Trophoblast cell (in vitro differentiated cells and primary cell): Measurements from ENCODE around the gene AGAP1.

Experiments used
- DNase-seq, 2 donors: peaks; one replicate each; pipeline ENCODE4 v3.0.0-alpha.2; 2016
- H2AFZ ChIP-seq: 2 replicates; pipeline ENCODE4 v1.6.1; 2013; ENCODE audit warnings: low read length, moderate library complexity, mild to moderate bottlenecking; ENCODE audit not compliant: insufficient read depth, poor library complexity
- H2AK5ac ChIP-seq: 2 replicates; pipeline ENCODE4 v1.6.1; 2013; ENCODE audit warnings: mild to moderate bottlenecking, low read length
- H2BK120ac ChIP-seq: 2 replicates; pipeline ENCODE4 v1.6.1; 2013; ENCODE audit warnings: low read length, mild to moderate bottlenecking, moderate library complexity; ENCODE audit not compliant: insufficient read depth, poor library complexity
- H2BK12ac ChIP-seq: 2 replicates; pipeline ENCODE4 v1.6.1; 2013; ENCODE audit warnings: mild to moderate bottlenecking, low read length, moderate library complexity
- H2BK5ac ChIP-seq: 2 replicates; pipeline ENCODE4 v1.6.1; 2013; ENCODE audit warnings: low read length, low read depth, moderate library complexity, mild to moderate bottlenecking; ENCODE audit not compliant: poor library complexity
- H3K14ac ChIP-seq: 2 replicates; pipeline ENCODE4 v1.6.1; 2013; ENCODE audit warnings: mild to moderate bottlenecking, low read length
- H3K18ac ChIP-seq: 2 replicates; pipeline ENCODE4 v1.6.1; 2013; ENCODE audit warnings: mild to moderate bottlenecking, low read length
- H3K23ac ChIP-seq: 2 replicates; pipeline ENCODE4 v1.6.1; 2013; ENCODE audit warnings: low read length
- H3K27ac ChIP-seq: 2 replicates; pipeline ENCODE4 v1.5.1; 2013; ENCODE audit warnings: low read depth, mild to moderate bottlenecking, inconsistent platforms, low read length, moderate library complexity
- H3K27me3 ChIP-seq: 2 replicates; pipeline ENCODE4 v1.6.1; 2013; ENCODE audit warnings: inconsistent platforms, mild to moderate bottlenecking, low read length, moderate library complexity; ENCODE audit not compliant: insufficient read depth
- H3K36me3 ChIP-seq, 2 experiments: 1 replicate in 1 of 2; 2 replicates in 1 of 2; pipeline ENCODE4 v1.6.1; 2013; ENCODE audit warnings: low read length in 2 of 2, mild to moderate bottlenecking in 2 of 2, moderate library complexity in 1 of 2; ENCODE audit not compliant: insufficient read depth in 2 of 2, control insufficient read depth in 1 of 2
- H3K4ac ChIP-seq: 2 replicates; pipeline ENCODE4 v1.6.1; 2013; ENCODE audit warnings: low read depth, mild to moderate bottlenecking, low read length, moderate library complexity
- H3K4me1 ChIP-seq, 2 experiments: 1 replicate in 1 of 2; 2 replicates in 1 of 2; pipeline ENCODE4 v1.6.1; 2013; ENCODE audit warnings: low read length in 2 of 2, mild to moderate bottlenecking in 2 of 2, moderate library complexity in 1 of 2; ENCODE audit not compliant: insufficient read depth in 2 of 2, control insufficient read depth in 1 of 2
- H3K4me2 ChIP-seq: 2 replicates; pipeline ENCODE4 v1.6.1; 2013; ENCODE audit warnings: inconsistent platforms, mild to moderate bottlenecking, low read length, moderate library complexity
- H3K4me3 ChIP-seq: 2 replicates; pipeline ENCODE4 v1.5.1; 2013; ENCODE audit warnings: mild to moderate bottlenecking, low read depth, low read length, inconsistent platforms
- H3K79me1 ChIP-seq: one replicate; pipeline ENCODE4 v1.6.1; 2013; ENCODE audit warnings: low read length
- H3K79me2 ChIP-seq: 2 replicates; pipeline ENCODE4 v1.6.1; 2013; ENCODE audit warnings: low read length, mild to moderate bottlenecking; ENCODE audit not compliant: control insufficient read depth, insufficient read depth, poor library complexity
- H3K9ac ChIP-seq: 2 replicates; pipeline ENCODE4 v1.6.1; 2013; ENCODE audit warnings: mild to moderate bottlenecking, low read length
- H3K9me3 ChIP-seq: 2 replicates; pipeline ENCODE4 v1.6.1; 2013; ENCODE audit warnings: low read depth, mild to moderate bottlenecking, control low read depth, inconsistent platforms, low read length; ENCODE audit not compliant: insufficient read depth
- H4K12ac ChIP-seq: 2 replicates; pipeline ENCODE4 v1.6.1; 2013; ENCODE audit warnings: low read depth, mild to moderate bottlenecking, low read length, moderate library complexity
- H4K8ac ChIP-seq: 2 replicates; pipeline ENCODE4 v1.6.1; 2013; ENCODE audit warnings: low read depth, mild to moderate bottlenecking, low read length, moderate library complexity
- H4K91ac ChIP-seq: one replicate; pipeline ENCODE4 v1.6.1; 2013; ENCODE audit warnings: low read depth, mild to moderate bottlenecking, low read length, moderate library complexity
- WGBS: extraction: QIAGEN DNeasy Blood & Tissue Kit; methylation state at CpG from one replicate; pipeline ENCODE4 v1.1.7; 2013; ENCODE audit warnings: missing lambda C conversion rate; ENCODE audit not compliant: insufficient read length, insufficient coverage; ENCODE audit errors: extremely low coverage; 5-methylcytosine and 5-hydroxymethylcytosine counted together

AGAP1 gene

DNA sequence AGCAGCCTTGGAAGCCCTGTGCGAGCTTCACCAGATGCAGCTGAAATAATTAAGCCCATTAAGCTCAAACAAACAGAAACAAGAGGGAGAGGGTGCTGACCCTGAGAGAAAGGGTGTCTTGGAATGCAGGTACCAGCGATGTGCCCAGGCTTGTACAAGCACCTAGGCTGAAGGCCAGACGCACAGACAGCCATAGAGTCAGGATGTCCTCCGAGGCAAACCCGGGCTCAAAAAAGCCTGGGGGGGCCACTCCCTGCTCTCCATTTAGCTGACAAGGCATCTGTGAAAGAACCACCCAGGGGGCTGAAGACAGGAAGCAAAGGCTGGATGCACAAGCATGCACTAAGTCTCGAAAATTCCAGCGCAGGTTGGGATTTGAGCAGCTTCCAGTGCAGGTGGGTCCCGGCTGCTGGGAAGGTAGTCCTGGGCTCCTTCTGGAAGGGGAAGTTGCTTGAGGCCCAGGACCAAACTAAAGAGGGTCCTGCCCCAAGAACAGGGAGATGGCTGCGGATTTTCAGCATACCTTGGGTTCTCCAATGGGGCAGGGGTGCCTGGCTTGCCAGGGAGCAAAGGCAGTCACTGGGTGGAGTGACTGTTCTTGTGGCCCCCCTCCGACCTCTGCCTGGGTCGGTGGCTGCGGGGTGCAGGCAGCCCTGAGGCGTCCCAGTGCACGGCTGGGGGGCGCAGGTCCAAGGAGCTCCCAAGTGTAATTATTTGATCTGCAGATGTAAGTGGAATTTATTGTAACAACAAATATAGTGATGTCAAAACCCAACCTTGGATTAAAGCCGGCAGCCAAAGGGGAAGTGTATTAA is 668.4 kb downstream of the AGAP1 start:
- H2BK12ac ChIP-seq = no peak overlapping the region
- no CpG with 5 or more reads among the region's 16 CpGs for WGBS
- no peak for DNase-seq
- H3K23ac ChIP-seq = no peak overlapping the region
- no peak overlapping the region for H4K12ac ChIP-seq
- no peaks in the 10 kb centered on the region for H3K36me3 ChIP-seq
- H3K18ac ChIP-seq = no peak overlapping the region
- H3K9me3 ChIP-seq = peaks cover 8% of the 10 kb centered on the region
- H3K27ac ChIP-seq = no peak overlapping the region
- no peak overlapping the region for H4K91ac ChIP-seq
- no peak overlapping the region for H2AFZ ChIP-seq
- H4K8ac ChIP-seq = no peak overlapping the region
- H2BK5ac ChIP-seq = no peak overlapping the region
- H3K14ac ChIP-seq = no peak overlapping the region
- H3K4ac ChIP-seq = no peak overlapping the region
- no peak overlapping the region for H2AK5ac ChIP-seq
- H3K79me2 ChIP-seq = no peaks in the 10 kb centered on the region
- no peak overlapping the region for H3K4me2 ChIP-seq
- H3K4me1 ChIP-seq = peaks cover 4 to 15% of the 10 kb centered on the region in 2 experiments
- no peak overlapping the region for H2BK120ac ChIP-seq
- no peak overlapping the region for H3K4me3 ChIP-seq
- H3K9ac ChIP-seq = no peak overlapping the region
- peaks cover 98% of the 10 kb centered on the region for H3K27me3 ChIP-seq
- H3K79me1 ChIP-seq = no peaks in the 10 kb centered on the region

DNA sequence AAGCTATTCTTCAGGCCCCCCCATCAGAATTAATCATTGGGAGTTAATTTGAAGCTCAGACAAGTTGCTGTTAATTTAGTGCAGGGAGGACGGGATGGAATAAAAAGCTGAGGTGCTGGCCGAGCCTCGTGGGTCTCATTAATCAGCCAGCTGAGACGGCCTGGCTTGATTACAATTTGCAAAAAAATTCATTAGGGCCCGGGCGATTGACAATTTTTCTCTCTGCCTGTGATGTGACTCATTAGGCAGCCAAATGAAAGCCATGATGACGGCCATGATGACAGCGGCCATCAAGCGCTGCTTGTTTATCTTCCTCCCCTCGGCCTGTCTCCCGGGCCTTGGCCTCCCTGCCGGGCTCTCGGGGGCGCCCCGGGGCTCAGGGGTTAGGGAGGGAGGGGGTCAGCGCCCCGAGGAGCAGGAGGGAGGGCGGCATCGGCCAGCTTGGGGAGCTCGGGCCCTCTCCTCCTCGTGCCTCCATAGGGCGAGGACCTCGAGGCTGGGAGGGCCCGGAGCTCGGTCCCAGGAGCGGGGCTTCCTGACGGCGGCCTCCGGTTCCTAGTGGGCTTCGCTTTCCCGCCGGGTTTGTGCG is 669.1 kb downstream of the AGAP1 start:
- WGBS = no CpG with 5 or more reads among the region's 33 CpGs
- no peak overlapping the region for H3K9ac ChIP-seq
- peaks cover 10 to 22% of the 10 kb centered on the region in 2 experiments for H3K4me1 ChIP-seq

DNA sequence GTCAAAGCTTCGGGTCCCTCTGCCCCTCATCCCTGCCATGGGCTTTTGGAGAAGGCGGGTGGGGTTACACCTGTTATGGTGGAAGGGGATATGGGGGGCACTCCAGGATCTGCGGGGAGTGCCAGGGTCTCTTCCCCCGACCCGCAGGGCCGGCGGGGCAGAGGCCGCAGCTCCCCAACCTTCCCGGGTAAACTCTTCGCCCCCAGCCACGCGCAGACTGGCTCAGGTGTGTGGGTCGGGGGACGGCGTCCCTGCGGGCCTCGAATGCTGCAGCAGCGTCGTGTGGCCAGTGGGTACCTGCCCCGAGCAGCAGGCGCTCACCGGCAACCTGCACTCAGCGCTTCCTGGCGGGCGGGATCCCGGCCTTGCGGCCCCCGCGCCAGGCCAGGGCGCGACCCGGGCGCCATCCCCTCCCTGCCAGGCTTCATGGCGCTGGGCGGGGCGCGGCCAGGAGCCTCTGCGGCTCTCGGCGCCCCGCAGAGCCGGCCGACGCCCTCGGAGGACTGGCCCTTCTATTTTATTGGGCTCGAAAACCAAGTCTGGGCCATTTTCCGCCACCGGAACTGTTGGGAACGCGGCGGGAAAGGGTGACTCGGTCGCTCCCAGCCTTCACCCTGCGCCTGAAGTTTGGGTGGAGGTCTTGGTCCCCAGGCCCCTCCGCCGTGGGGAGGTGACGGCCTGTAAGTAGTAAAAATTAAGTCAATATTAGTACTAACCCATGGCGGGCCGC is 669.8 kb downstream of the AGAP1 start:
- no peak overlapping the region for H2AFZ ChIP-seq
- no peak for DNase-seq
- H2BK12ac ChIP-seq = no peak overlapping the region
- no peak overlapping the region for H2BK120ac ChIP-seq
- H3K27me3 ChIP-seq = peaks cover 98% of the 10 kb centered on the region
- H3K79me1 ChIP-seq = no peaks in the 10 kb centered on the region
- WGBS = no CpG with 5 or more reads among the region's 59 CpGs
- H3K23ac ChIP-seq = no peak overlapping the region
- no peak overlapping the region for H3K27ac ChIP-seq
- no peak overlapping the region for H3K18ac ChIP-seq
- H3K14ac ChIP-seq = no peak overlapping the region
- H4K12ac ChIP-seq = no peak overlapping the region
- peaks cover 15 to 24% of the 10 kb centered on the region in 2 experiments for H3K4me1 ChIP-seq
- peak overlapping the region; percentile 77 for H3K4me2 ChIP-seq
- no peaks in the 10 kb centered on the region for H3K36me3 ChIP-seq
- H3K79me2 ChIP-seq = no peaks in the 10 kb centered on the region
- no peak overlapping the region for H4K91ac ChIP-seq
- H2BK5ac ChIP-seq = no peak overlapping the region
- no peak overlapping the region for H4K8ac ChIP-seq
- H3K4me3 ChIP-seq = no peak overlapping the region
- H3K9me3 ChIP-seq = peaks cover 8% of the 10 kb centered on the region
- H3K9ac ChIP-seq = no peak overlapping the region
- no peak overlapping the region for H3K4ac ChIP-seq
- no peak overlapping the region for H2AK5ac ChIP-seq

More for the DNA sequence above, 669.1 kb downstream of the AGAP1 start:
- Histone ChIP-seq H2AK5ac (no peak overlapping the region), H3K14ac (no peak overlapping the region), H4K91ac (no peak overlapping the region), H4K8ac (no peak overlapping the region), H2AFZ (no peak overlapping the region), H3K9me3 (peaks cover 8% of the 10 kb centered on the region), H3K18ac (no peak overlapping the region), H3K4me2 (no peak overlapping the region), H3K79me2 (no peaks in the 10 kb centered on the region), H3K23ac (no peak overlapping the region), H3K27ac (no peak overlapping the region), H2BK12ac (no peak overlapping the region), H3K27me3 (peaks cover 98% of the 10 kb centered on the region), H3K79me1 (no peaks in the 10 kb centered on the region), H4K12ac (no peak overlapping the region), H2BK5ac (no peak overlapping the region), H3K4me3 (no peak overlapping the region), H3K4ac (no peak overlapping the region), H2BK120ac (no peak overlapping the region), H3K36me3 (no peaks in the 10 kb centered on the region)
- no peak for DNase-seq

DNA sequence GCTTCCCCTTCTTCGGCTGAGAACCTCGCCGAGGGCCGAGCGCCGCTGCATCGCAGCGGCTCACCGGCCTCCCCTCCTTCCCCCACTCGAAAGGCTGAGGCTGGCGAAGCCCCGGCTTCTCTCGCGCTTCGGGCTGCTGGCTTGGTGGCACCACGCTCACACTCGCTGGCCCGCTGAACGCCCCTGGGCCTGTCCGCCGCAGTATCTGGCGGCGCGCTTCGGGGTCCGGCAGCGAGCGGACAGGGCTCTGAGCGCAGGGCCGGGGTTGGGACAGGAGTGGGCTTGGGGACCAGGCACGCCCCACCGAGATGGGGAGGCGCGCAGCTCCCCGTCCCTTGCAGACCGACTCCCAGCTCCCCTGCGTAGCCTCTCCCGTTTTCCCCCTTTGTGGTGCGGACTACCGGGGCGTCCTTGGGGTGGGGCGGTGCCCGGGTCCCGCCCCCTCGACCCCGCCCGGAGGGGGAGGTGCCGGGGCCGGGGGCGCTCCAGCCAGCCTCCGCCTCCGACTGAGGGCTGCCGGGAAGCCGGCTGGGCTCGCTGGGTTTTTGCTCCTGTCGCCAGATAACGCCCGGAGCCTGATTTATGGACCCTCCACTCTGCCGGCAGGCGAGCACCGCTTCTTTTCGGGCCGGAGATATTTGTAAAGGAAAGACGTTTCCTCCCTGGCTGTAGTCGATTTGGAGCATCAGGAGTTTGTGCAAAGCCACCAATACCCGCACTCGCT is 670.5 kb downstream of the AGAP1 start:
- H3K14ac ChIP-seq = no peak overlapping the region
- no peak overlapping the region for H4K8ac ChIP-seq
- no peak overlapping the region for H3K4ac ChIP-seq
- peaks cover 8% of the 10 kb centered on the region for H3K9me3 ChIP-seq
- H3K23ac ChIP-seq = no peak overlapping the region
- no peaks in the 10 kb centered on the region for H3K79me1 ChIP-seq
- H3K79me2 ChIP-seq = no peaks in the 10 kb centered on the region
- H4K12ac ChIP-seq = no peak overlapping the region
- DNase-seq = no peak
- no peak overlapping the region for H2BK5ac ChIP-seq
- H3K36me3 ChIP-seq = no peaks in the 10 kb centered on the region
- peak overlapping the region; percentile 77 for H3K4me2 ChIP-seq
- peaks cover 16 to 24% of the 10 kb centered on the region in 2 experiments for H3K4me1 ChIP-seq
- no peak overlapping the region for H3K27ac ChIP-seq
- no peak overlapping the region for H4K91ac ChIP-seq
- no peak overlapping the region for H3K18ac ChIP-seq
- H3K9ac ChIP-seq = no peak overlapping the region
- H3K4me3 ChIP-seq = peak overlapping the region; percentile 59
- peaks cover 99% of the 10 kb centered on the region for H3K27me3 ChIP-seq
- H2BK120ac ChIP-seq = no peak overlapping the region
- H2AFZ ChIP-seq = peak overlapping the region; percentile 2
- no peak overlapping the region for H2BK12ac ChIP-seq
- no CpG with 5 or more reads among the region's 67 CpGs for WGBS
- no peak overlapping the region for H2AK5ac ChIP-seq
